ENCODE measurements around the gene FSCN2.

DNA sequence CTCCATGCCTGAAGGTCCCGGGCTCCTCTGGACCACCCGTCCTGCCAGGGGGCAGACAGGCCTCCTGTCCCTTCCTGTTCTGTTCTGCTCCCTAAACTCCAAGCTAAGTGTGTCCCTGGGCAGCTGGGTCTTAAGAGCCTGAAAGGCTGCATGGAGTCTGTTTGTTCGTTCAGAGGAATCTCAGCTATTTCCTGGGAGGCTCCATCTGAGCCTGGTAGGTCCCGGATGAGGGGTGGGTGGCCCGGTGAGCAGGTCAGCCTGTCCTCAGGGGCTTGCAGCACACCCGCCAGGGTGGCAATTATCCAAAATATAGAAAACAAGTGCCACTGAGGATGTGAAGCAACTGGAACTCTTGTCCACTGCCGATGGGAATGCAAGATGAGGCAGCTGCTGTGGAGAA, 28.1 kb upstream of the FSCN2 start:
- TF ChIP-seq CREB1 (IDR thresholded peaks at IDR 0.05; ENCODE audit: low read depth): no peak
- TF ChIP-seq ESRRA (IDR thresholded peaks at IDR 0.05; ENCODE audit: low read length): no peak
- TF ChIP-seq SREBF2 (IDR thresholded peaks at IDR 0.05; ENCODE audit: low read length): no peak
- TF ChIP-seq POLR2A (IDR thresholded peaks at IDR 0.05; ENCODE audit: low read depth, low read length): no peak
- TF ChIP-seq, protein P1, sequence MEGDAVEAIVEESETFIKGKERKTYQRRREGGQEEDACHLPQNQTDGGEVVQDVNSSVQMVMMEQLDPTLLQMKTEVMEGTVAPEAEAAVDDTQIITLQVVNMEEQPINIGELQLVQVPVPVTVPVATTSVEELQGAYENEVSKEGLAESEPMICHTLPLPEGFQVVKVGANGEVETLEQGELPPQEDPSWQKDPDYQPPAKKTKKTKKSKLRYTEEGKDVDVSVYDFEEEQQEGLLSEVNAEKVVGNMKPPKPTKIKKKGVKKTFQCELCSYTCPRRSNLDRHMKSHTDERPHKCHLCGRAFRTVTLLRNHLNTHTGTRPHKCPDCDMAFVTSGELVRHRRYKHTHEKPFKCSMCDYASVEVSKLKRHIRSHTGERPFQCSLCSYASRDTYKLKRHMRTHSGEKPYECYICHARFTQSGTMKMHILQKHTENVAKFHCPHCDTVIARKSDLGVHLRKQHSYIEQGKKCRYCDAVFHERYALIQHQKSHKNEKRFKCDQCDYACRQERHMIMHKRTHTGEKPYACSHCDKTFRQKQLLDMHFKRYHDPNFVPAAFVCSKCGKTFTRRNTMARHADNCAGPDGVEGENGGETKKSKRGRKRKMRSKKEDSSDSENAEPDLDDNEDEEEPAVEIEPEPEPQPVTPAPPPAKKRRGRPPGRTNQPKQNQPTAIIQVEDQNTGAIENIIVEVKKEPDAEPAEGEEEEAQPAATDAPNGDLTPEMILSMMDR (IDR thresholded peaks at IDR 0.05 in 2 of 3, conservative IDR thresholded peaks at IDR 0.05 in 1 of 3; ENCODE audit: control insufficient read depth in 2 of 3, extremely low read depth in 1 of 3, insufficient read depth in 1 of 3, low read depth in 3 of 3, low read length in 3 of 3): no peak
- TF ChIP-seq TAF1 (IDR thresholded peaks at IDR 0.05; ENCODE audit: borderline replicate concordance, low read depth, low read length): no peak
- no peak for TF ChIP-seq RFX5 (IDR thresholded peaks at IDR 0.05; ENCODE audit: low read depth, low read length)
- TF ChIP-seq STAT1 (conservative IDR thresholded peaks at IDR 0.05): no peak

All from GM12878 (cell line).